ENCODE data around the gene RELT. TPM values are rescaled to one million over a fixed set of nuclear protein-coding genes. Genes with fewer than 3 reads are reported as not detected.

Gene RELT
- total RNA-seq, 1 experiment from 2014 or later = 11.7 TPM

GRCh38 chr11:73380331-73380730 lies 4.1 kb downstream of the RELT start:
- Histone ChIP-seq H3K27me3 (replicated peaks; ENCODE audit: control insufficient read depth, insufficient read depth, low read length) (no peaks in the 10 kb centered on the region), H3K36me3 (ENCODE audit: control insufficient read depth, insufficient read depth, low read length) (no peaks in the 10 kb centered on the region), H3K4me1 (peaks cover 11% of the 10 kb centered on the region), H3K9me3 (no peaks in the 10 kb centered on the region), H3K4me3 (ENCODE audit: low read depth, low read length) (no peak overlapping the region)
- Mint-ChIP-seq H3K4me3 (ENCODE audit: unreplicated experiment) (no peak overlapping the region), H3K27me3 (ENCODE audit: insufficient read depth, unreplicated experiment) (no peaks in the 10 kb centered on the region), H3K9me3 (ENCODE audit: unreplicated experiment) (no peaks in the 10 kb centered on the region), H3K4me1 (ENCODE audit: low read depth, unreplicated experiment) (peaks cover 17% of the 10 kb centered on the region), H3K27ac (ENCODE audit: unreplicated experiment) (peak overlapping the region; percentile 76), H3K36me3 (ENCODE audit: insufficient read depth, unreplicated experiment) (peaks cover 13% of the 10 kb centered on the region)
- TF ChIP-seq CTCF (IDR thresholded peaks at IDR 0.05; ENCODE audit: insufficient read depth in 1 of 2, low read depth in 1 of 2, low read length in 1 of 2, severe bottlenecking in 1 of 2, unreplicated experiment in 1 of 2) = no peak
- no peak for DNase-seq
- POLR2A ChIA-PET = interaction anchor here (0.6 kb wide), 1 partner anchor 593 kb away, joined by 11 read pairs; no protein-coding TSS in a partner anchor
- no TSS peak for BruUV-seq (replicated peaks)
- intact Hi-C loops (cut with micrococcal nuclease; ENCODE audit: unreplicated experiment) = no loop called here
- CTCF ChIA-PET = interaction anchor here (0.7 to 1.7 kb wide), 4 partner anchors 13 to 29 kb away, joined by 3 to 8 read pairs (median 3); no protein-coding TSS in a partner anchor

GRCh38 chr11:73380897-73381410 lies 4.8 kb downstream of the RELT start:
- ChIA-PET CTCF (interaction anchor here (1.6 to 1.7 kb wide), 2 partner anchors 12 to 30 kb away, joined by 3 to 8 read pairs; no protein-coding TSS in a partner anchor), POLR2A (no interaction called here)
- no peaks in the 10 kb centered on the region for H3K9me3 ChIP-seq
- H3K36me3 ChIP-seq (ENCODE audit: control insufficient read depth, insufficient read depth, low read length) = no peaks in the 10 kb centered on the region
- TF ChIP-seq CTCF (IDR thresholded peaks at IDR 0.05; ENCODE audit: insufficient read depth in 1 of 2, low read depth in 1 of 2, low read length in 1 of 2, severe bottlenecking in 1 of 2, unreplicated experiment in 1 of 2) = no peak
- no peak overlapping the region for H3K4me3 ChIP-seq (ENCODE audit: low read depth, low read length)
- Mint-ChIP-seq H3K4me1 (ENCODE audit: low read depth, unreplicated experiment) (peaks cover 12% of the 10 kb centered on the region), H3K9me3 (ENCODE audit: unreplicated experiment) (no peaks in the 10 kb centered on the region), H3K4me3 (ENCODE audit: unreplicated experiment) (no peak overlapping the region), H3K27ac (ENCODE audit: unreplicated experiment) (no peak overlapping the region), H3K36me3 (ENCODE audit: insufficient read depth, unreplicated experiment) (peaks cover 8% of the 10 kb centered on the region), H3K27me3 (ENCODE audit: insufficient read depth, unreplicated experiment) (no peaks in the 10 kb centered on the region)
- DNase-seq = no peak
- peaks cover 8% of the 10 kb centered on the region for H3K4me1 ChIP-seq
- no peaks in the 10 kb centered on the region for H3K27me3 ChIP-seq (replicated peaks; ENCODE audit: control insufficient read depth, insufficient read depth, low read length)
- no TSS peak for BruUV-seq (replicated peaks)
- intact Hi-C loops (cut with micrococcal nuclease; ENCODE audit: unreplicated experiment) = no loop called here

GRCh38 chr11:73381589-73381988 lies 5.4 kb downstream of the RELT start:
- Mint-ChIP-seq H3K36me3 (ENCODE audit: insufficient read depth, unreplicated experiment) (peaks cover 6% of the 10 kb centered on the region), H3K4me1 (ENCODE audit: low read depth, unreplicated experiment) (peaks cover 12% of the 10 kb centered on the region), H3K9me3 (ENCODE audit: unreplicated experiment) (no peaks in the 10 kb centered on the region), H3K27me3 (ENCODE audit: insufficient read depth, unreplicated experiment) (no peaks in the 10 kb centered on the region), H3K27ac (ENCODE audit: unreplicated experiment) (no peak overlapping the region), H3K4me3 (ENCODE audit: unreplicated experiment) (no peak overlapping the region)
- TF ChIP-seq CTCF (IDR thresholded peaks at IDR 0.05; ENCODE audit: insufficient read depth in 1 of 2, low read depth in 1 of 2, low read length in 1 of 2, severe bottlenecking in 1 of 2, unreplicated experiment in 1 of 2) = no peak
- no peaks in the 10 kb centered on the region for H3K36me3 ChIP-seq (ENCODE audit: control insufficient read depth, insufficient read depth, low read length)
- H3K9me3 ChIP-seq = no peaks in the 10 kb centered on the region
- ChIA-PET CTCF (interaction anchor here (1.6 to 1.8 kb wide), 3 partner anchors 12 to 30 kb away, joined by 3 to 8 read pairs (median 7); no protein-coding TSS in a partner anchor), POLR2A (no interaction called here)
- no TSS peak for BruUV-seq (replicated peaks)
- DNase-seq = no peak
- intact Hi-C loops (cut with micrococcal nuclease; ENCODE audit: unreplicated experiment) = no loop called here
- peaks cover 11% of the 10 kb centered on the region for H3K4me1 ChIP-seq
- H3K27me3 ChIP-seq (replicated peaks; ENCODE audit: control insufficient read depth, insufficient read depth, low read length) = no peaks in the 10 kb centered on the region
- no peak overlapping the region for H3K4me3 ChIP-seq (ENCODE audit: low read depth, low read length)
